HG03575 (cell line): ENCODE results near the gene GRM7.

ENCODE experiments used
- ATAC-seq: cut with Tn5 transposase; IDR thresholded peaks from one replicate; pipeline ENCODE4 v1.9.1; 2021; ENCODE audit not compliant: unreplicated experiment, insufficient number of reproducible peaks, low FRiP score; ENCODE audit errors: extremely low read depth

GRM7 gene

DNA sequence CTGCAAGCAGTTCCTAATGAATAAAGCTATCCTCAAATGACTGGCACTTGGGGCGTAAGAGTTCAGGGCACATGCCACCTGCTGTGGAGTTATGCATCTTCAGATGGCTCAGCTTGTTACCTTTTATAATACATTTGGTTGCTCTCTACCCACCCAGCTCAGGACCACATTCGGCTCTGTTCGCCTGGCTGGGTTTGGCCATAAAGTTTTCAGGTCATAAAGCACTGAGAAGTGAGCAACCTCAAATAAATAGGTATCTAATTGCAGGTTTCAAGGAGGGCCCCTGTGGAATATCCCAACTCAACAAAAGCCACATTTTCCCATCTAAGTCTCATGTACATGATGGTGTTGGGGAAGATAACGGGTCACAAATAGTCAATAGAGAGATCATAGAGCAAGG, 727.3 kb downstream of the GRM7 start:
- ATAC-seq = no peak

DNA sequence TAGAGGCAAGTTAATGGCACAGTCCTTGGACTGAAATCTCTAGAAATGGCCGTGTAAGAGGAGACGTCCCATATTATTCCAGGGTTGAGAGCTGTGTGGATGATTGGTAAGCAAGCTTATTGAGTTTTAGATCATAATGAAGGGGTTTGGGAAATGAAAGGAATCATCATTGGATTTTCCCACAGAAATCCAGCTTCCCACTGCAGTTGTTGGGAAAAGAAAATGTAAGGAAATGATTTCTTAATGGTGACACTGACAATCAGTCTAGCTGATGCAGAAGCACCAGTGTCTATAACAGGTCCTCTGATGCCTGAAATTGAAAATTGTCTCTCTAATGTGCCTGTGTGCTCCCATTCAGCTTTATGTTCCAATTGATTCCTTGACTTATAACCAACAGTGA, 728.6 kb downstream of the GRM7 start:
- ATAC-seq = no peak

GRCh38 chr3:7602297-7602696, 741.4 kb downstream of the GRM7 start:
- no peak for ATAC-seq

GRCh38 chr3:7607083-7607482, 746.2 kb downstream of the GRM7 start:
- no peak for ATAC-seq

- no peak for ATAC-seq
Measured at GRCh38 chr3:7607676-7608075, 746.8 kb downstream of the GRM7 start.

GRCh38 chr3:7610634-7611033, 749.7 kb downstream of the GRM7 start:
- no peak for ATAC-seq

- no peak for ATAC-seq
Measured at GRCh38 chr3:7615043-7615442, 754.1 kb downstream of the GRM7 start.

GRCh38 chr3:7618606-7619005, 757.7 kb downstream of the GRM7 start:
- no peak for ATAC-seq

DNA sequence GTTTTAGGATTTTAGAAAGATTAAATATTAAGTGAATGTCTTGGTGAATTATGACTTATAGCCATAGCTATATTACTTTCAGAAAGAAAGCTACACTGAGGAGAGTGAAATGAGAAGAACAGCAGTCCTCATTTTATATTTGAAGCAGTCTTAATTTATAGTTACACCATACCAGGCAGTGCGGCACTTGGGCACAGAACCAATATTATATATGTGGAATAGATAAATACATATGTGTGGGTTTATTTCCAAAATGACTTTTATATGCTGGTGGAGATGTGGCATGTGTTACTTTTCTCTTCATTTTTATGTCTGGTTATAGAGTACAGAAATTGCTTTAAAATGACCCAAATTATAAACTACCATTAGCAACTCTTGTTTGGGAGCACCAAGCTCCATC, 759.5 kb downstream of the GRM7 start:
- no peak for ATAC-seq

- no peak for ATAC-seq
Measured at GRCh38 chr3:7621046-7621630, 760.2 kb downstream of the GRM7 start.

DNA sequence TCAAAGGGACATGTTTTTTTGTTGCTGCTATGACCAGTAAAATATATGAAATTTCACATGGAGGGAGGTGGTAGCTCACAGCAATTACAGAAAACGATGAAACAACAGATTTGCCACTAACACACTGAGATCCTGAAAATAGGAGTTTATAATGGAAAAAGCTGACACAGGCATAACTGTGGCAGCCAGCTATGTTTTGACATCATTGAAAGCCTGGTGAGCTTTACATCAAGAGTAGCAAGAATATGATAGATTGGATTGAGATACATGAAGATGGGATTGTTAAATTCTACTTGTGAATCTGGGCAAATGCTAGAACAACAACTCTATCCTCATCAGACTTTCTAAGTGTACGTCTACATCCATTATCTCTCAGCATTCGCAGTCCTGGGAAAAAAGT, 760.7 kb downstream of the GRM7 start:
- no peak for ATAC-seq

DNA sequence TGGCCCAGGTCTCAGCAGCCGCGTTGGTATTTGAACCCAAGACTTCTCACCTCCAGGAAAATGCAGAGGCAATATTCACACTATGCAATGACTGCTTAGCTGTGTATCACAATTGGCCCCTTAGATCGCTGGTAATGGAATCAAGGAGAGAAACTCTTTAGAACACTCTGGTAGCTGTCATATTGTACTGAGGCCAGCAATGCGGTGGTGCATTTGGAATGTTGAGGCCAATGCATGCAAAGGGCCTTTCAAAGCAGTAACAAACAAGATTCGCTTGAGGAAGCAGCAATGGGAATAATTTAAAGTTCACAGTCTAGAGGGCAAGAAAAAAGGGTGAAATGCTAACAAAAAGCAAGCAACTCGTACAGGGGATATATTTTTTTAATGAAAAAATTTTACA, 764.1 kb downstream of the GRM7 start:
- no peak for ATAC-seq

GRCh38 chr3:7630351-7630911, 769.5 kb downstream of the GRM7 start:
- no peak for ATAC-seq

GRCh38 chr3:7630925-7631324, 770.0 kb downstream of the GRM7 start:
- no peak for ATAC-seq

GRCh38 chr3:7632305-7632704, 771.4 kb downstream of the GRM7 start:
- no peak for ATAC-seq

DNA sequence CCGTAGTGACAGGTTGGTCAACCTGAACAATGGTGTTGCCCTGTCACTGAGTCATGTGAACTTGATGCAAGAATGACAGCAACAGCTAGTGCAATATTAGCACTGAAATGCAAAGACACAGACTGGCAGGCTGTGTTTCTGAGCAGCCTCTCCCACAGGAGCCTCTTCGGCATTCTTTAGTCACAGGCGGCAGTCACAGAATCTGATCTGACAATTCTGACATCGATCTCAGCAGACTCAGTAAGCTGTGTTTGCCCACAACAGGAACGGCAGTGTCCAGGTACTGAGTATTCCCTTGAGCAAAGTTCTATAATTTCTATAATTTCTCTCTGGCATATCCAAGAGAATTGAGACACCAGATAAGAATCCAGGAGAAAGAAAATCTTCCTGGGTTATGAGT, 776.8 kb downstream of the GRM7 start:
- no peak for ATAC-seq

- no peak for ATAC-seq
Measured at GRCh38 chr3:7638103-7638502, 777.2 kb downstream of the GRM7 start.

DNA sequence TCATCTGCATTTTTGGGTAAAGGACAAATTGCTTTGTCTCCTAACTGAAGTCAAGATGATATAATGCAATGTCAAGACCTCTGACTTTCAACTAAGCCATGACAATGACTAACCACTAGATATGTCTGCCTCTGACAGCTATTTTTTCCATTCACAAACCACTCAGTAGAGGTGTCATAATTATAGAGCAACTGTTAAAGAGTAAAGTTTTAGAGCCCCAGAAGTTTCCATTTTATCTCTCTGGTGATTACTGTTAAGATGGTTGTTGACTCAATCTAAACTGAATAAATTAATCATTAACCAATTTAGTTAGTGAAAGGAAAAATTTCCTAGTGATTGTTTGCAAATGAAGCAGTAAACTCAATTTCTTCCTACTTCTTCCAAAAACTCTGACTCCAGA, 779.9 kb downstream of the GRM7 start:
- no peak for ATAC-seq

GRCh38 chr3:7646851-7647250, 785.9 kb downstream of the GRM7 start:
- ATAC-seq = no peak

- no peak for ATAC-seq
Measured at GRCh38 chr3:7650466-7650865, 789.6 kb downstream of the GRM7 start.

- no peak for ATAC-seq
Measured at GRCh38 chr3:7651274-7651673, 790.4 kb downstream of the GRM7 start.
